HL-60 (cell line): ENCODE data around the gene POU2F2.

Experiments used
- DNase-seq, 2 experiments: peaks; one replicate each; pipeline ENCODE4 v3.0.0-alpha.2; 2010 to 2020; ENCODE audit warnings: low read depth in 1 of 2, low spot score in 1 of 2
- H3K27ac ChIP-seq: fragments of 250-450 bp; sonication (Bioruptor Pico); replicated peaks from 2 replicates; pipeline ENCODE4 v1.5.1; 2020; ENCODE audit warnings: mild to moderate bottlenecking, moderate library complexity
- H3K27me3 ChIP-seq: fragments of 250-450 bp; sonication (Bioruptor Pico); 2 replicates; pipeline ENCODE4 v1.5.1; 2021; ENCODE audit warnings: mild to moderate bottlenecking, moderate library complexity; ENCODE audit not compliant: insufficient read depth, poor library complexity, severe bottlenecking
- H3K4me3 ChIP-seq: replicated peaks from 2 replicates; pipeline ENCODE4 v1.5.1; 2011; ENCODE audit warnings: mild to moderate bottlenecking, control low read depth, low read length; ENCODE audit not compliant: insufficient read depth
- GABPA ChIP-seq: IDR thresholded peaks from 2 replicates; pipeline ENCODE4 v1.6.1; 2012; ENCODE audit warnings: low read depth
- POLR2AphosphoS5 ChIP-seq: IDR thresholded peaks from 2 replicates; pipeline ENCODE4 v1.6.1; 2012; ENCODE audit warnings: low read depth
- SPI1 ChIP-seq: IDR thresholded peaks from 2 replicates; pipeline ENCODE4 v1.6.1; 2012; ENCODE audit warnings: low read depth, mild to moderate bottlenecking, borderline replicate concordance
- TF ChIP-seq, protein P1 (sequence below): IDR thresholded peaks from one replicate; pipeline ENCODE4 v1.5.1; 2011; ENCODE audit warnings: low read length, control low read depth, inconsistent platforms; ENCODE audit not compliant: insufficient read depth
- TF ChIP-seq, protein P2 (sequence below): IDR thresholded peaks from 2 replicates; pipeline ENCODE4 v1.6.1; 2012; ENCODE audit warnings: low read depth; ENCODE audit not compliant: insufficient replicate concordance

POU2F2 gene

DNA sequence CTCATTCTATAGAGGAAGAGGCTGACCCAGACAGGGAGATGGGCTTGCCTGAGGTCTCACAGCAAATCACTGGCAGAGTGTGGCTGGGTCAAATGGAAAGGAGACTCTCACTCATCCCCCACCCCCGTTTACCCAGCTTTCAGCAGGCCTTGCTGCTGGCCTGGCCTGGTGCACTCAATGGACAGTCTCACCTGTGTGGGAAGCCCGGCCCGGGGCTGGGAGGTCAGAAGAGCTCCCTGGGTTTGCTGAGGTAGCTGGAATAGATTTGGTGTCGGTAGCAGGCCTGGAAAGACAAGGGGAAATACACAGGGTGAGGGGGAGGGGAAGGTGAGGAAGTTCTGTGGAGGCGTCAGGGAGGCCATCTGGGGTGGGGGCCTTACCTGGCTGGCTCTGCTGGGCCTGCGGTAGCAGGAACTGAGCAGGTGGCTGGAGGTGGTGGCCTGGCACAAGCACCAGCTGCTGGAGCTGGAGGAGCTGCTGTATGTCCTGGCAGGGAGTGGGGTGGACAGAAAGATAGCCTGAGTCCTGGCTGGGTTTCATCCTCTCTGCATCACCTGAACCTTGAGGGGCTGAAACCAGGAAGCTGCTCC is 32.8 kb downstream of the POU2F2 start:
- TF ChIP-seq, protein P1, sequence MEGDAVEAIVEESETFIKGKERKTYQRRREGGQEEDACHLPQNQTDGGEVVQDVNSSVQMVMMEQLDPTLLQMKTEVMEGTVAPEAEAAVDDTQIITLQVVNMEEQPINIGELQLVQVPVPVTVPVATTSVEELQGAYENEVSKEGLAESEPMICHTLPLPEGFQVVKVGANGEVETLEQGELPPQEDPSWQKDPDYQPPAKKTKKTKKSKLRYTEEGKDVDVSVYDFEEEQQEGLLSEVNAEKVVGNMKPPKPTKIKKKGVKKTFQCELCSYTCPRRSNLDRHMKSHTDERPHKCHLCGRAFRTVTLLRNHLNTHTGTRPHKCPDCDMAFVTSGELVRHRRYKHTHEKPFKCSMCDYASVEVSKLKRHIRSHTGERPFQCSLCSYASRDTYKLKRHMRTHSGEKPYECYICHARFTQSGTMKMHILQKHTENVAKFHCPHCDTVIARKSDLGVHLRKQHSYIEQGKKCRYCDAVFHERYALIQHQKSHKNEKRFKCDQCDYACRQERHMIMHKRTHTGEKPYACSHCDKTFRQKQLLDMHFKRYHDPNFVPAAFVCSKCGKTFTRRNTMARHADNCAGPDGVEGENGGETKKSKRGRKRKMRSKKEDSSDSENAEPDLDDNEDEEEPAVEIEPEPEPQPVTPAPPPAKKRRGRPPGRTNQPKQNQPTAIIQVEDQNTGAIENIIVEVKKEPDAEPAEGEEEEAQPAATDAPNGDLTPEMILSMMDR = no peak
- no peak for TF ChIP-seq SPI1
- TF ChIP-seq GABPA = no peak
- TF ChIP-seq POLR2AphosphoS5 = no peak
- TF ChIP-seq, protein P2, sequence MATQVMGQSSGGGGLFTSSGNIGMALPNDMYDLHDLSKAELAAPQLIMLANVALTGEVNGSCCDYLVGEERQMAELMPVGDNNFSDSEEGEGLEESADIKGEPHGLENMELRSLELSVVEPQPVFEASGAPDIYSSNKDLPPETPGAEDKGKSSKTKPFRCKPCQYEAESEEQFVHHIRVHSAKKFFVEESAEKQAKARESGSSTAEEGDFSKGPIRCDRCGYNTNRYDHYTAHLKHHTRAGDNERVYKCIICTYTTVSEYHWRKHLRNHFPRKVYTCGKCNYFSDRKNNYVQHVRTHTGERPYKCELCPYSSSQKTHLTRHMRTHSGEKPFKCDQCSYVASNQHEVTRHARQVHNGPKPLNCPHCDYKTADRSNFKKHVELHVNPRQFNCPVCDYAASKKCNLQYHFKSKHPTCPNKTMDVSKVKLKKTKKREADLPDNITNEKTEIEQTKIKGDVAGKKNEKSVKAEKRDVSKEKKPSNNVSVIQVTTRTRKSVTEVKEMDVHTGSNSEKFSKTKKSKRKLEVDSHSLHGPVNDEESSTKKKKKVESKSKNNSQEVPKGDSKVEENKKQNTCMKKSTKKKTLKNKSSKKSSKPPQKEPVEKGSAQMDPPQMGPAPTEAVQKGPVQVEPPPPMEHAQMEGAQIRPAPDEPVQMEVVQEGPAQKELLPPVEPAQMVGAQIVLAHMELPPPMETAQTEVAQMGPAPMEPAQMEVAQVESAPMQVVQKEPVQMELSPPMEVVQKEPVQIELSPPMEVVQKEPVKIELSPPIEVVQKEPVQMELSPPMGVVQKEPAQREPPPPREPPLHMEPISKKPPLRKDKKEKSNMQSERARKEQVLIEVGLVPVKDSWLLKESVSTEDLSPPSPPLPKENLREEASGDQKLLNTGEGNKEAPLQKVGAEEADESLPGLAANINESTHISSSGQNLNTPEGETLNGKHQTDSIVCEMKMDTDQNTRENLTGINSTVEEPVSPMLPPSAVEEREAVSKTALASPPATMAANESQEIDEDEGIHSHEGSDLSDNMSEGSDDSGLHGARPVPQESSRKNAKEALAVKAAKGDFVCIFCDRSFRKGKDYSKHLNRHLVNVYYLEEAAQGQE = no peak
- DNase-seq = no peak
- H3K4me3 ChIP-seq = no peak overlapping the region
- no peak overlapping the region for H3K27ac ChIP-seq
- no peaks in the 10 kb centered on the region for H3K27me3 ChIP-seq

DNA sequence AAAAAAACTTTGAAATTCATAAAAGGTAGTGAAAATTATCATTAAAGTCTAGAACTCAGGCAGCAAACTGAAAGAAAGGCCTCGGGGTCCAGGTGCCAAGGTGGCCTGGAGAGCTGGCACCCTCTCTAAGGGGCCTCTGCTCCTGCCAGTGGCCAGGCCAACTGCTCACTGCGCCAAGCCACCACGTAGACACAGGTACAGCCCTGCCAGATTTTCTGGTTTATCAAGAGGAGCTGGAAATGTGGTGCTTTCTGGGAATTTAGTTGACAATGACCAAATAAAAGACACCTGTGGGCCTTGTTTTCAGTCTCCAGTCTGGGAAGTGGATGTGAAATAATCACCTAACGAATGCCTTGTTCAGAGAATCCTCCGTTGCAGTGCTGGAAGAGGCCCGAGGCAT is 33.5 kb downstream of the POU2F2 start:
- no peak for DNase-seq
- TF ChIP-seq, protein P1 = no peak
- TF ChIP-seq GABPA = no peak
- no peak for TF ChIP-seq POLR2AphosphoS5
- TF ChIP-seq, protein P2 = no peak
- no peak for TF ChIP-seq SPI1
- no peak overlapping the region for H3K4me3 ChIP-seq
- H3K27me3 ChIP-seq = no peaks in the 10 kb centered on the region
- no peak overlapping the region for H3K27ac ChIP-seq

DNA sequence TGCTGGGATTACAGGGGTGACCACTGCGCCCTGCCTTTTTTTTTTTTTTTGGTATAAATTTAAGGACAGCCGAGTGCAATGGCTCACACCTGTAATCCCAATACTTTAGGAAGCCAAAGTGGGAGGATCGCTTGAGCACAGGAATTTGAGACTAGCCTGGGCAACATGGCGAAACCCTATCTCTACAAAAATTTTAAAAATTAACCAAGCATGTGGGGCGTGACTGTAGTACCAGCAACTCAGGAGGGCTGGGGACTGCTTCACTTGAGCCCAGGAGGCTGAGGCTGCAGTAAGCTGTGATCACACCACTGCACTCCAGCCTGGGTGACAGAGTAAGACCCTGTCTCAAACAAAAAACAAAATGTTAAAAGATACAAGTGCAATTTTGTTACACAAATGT is 34.8 kb downstream of the POU2F2 start:
- no peak for TF ChIP-seq POLR2AphosphoS5
- no peak for TF ChIP-seq GABPA
- TF ChIP-seq, protein P2 = no peak
- no peak for TF ChIP-seq SPI1
- TF ChIP-seq, protein P1 = no peak
- H3K27me3 ChIP-seq = no peaks in the 10 kb centered on the region
- no peak overlapping the region for H3K4me3 ChIP-seq
- no peak overlapping the region for H3K27ac ChIP-seq
- DNase-seq = no peak
